ENCODE data around the gene COL26A1.
"Not testable (repeated sequence)": the region's sequence is repeated elsewhere in the genome, so short reads cannot be mapped to it uniquely, and the experiment has no call there.

The COL26A1 gene

GRCh38 chr7:101402081-101402779 lies 39.6 kb downstream of the COL26A1 start:
- DNase-seq (ENCODE audit: low read depth in 2 of 2) = peak; percentile 59 to 60

- DNase-seq (ENCODE audit: low read depth in 2 of 2) = no peak
Measured at GRCh38 chr7:101402835-101403234, 40.2 kb downstream of the COL26A1 start.

- DNase-seq (ENCODE audit: low read depth in 2 of 2) = no peak
Measured at GRCh38 chr7:101405474-101406067, 42.9 kb downstream of the COL26A1 start.

GRCh38 chr7:101410743-101411507 lies 48.2 kb downstream of the COL26A1 start:
- DNase-seq (ENCODE audit: low read depth in 2 of 2) = no peak

GRCh38 chr7:101411508-101411874 lies 48.8 kb downstream of the COL26A1 start:
- DNase-seq (ENCODE audit: low read depth in 2 of 2) = no peak

- no peak for DNase-seq (ENCODE audit: low read depth in 2 of 2)
Measured at GRCh38 chr7:101412976-101413375, 50.3 kb downstream of the COL26A1 start.

- DNase-seq (ENCODE audit: low read depth in 2 of 2) = no peak
Measured at GRCh38 chr7:101418694-101419093, 56.0 kb downstream of the COL26A1 start.

- DNase-seq (ENCODE audit: low read depth in 2 of 2) = no peak
Measured at GRCh38 chr7:101419831-101420230, 57.2 kb downstream of the COL26A1 start.

GRCh38 chr7:101420436-101420835 lies 57.8 kb downstream of the COL26A1 start:
- DNase-seq (ENCODE audit: low read depth in 2 of 2) = no peak

- DNase-seq (ENCODE audit: low read depth in 2 of 2) = no peak
Measured at GRCh38 chr7:101422356-101423195, 59.9 kb downstream of the COL26A1 start.

- DNase-seq (ENCODE audit: low read depth in 2 of 2) = no peak
Measured at GRCh38 chr7:101426303-101427011, 63.8 kb downstream of the COL26A1 start.

- no peak for DNase-seq (ENCODE audit: low read depth in 2 of 2)
Measured at GRCh38 chr7:101428093-101428866, 65.6 kb downstream of the COL26A1 start.

- no peak for DNase-seq (ENCODE audit: low read depth in 2 of 2)
Measured at GRCh38 chr7:101432316-101432715, 69.6 kb downstream of the COL26A1 start.

GRCh38 chr7:101433688-101434087 lies 71.0 kb downstream of the COL26A1 start:
- no peak for DNase-seq (ENCODE audit: low read depth in 2 of 2)

GRCh38 chr7:101434155-101434554 lies 71.5 kb downstream of the COL26A1 start:
- DNase-seq (ENCODE audit: low read depth in 2 of 2) = not testable (repeated sequence)

- no peak for DNase-seq (ENCODE audit: low read depth in 2 of 2)
Measured at GRCh38 chr7:101435461-101436220, 73.0 kb downstream of the COL26A1 start.

GRCh38 chr7:101436221-101436735 lies 73.6 kb downstream of the COL26A1 start:
- no peak for DNase-seq (ENCODE audit: low read depth in 2 of 2)

GRCh38 chr7:101436857-101437576 lies 74.3 kb downstream of the COL26A1 start:
- no peak for DNase-seq (ENCODE audit: low read depth in 2 of 2)

- no peak for DNase-seq (ENCODE audit: low read depth in 2 of 2)
Measured at GRCh38 chr7:101441890-101442289, 79.2 kb downstream of the COL26A1 start.
